Activated CD8-positive, alpha-beta T cell treated with anti-CD3 and anti-CD28 coated beads, Interleukin-2, amount 10 ng/mL, durations not matched to agents 7 days and 5 days (primary cell): ENCODE measurements around the gene KCNMB2. TPM values are rescaled to one million over a fixed set of nuclear protein-coding genes. Genes with fewer than 3 reads are reported as not detected.

Experiments used
- ATAC-seq: fragments of 150-1000 bp; cut with Tn5 transposase; one replicate; pipeline ENCODE4 v1.10.0; 2021; ENCODE audit warnings: moderate library complexity
- CTCF ChIA-PET: fragments of 350-600 bp; sonication (Branson Sonifier 250); formaldehyde crosslinking; loops from one replicate; lab custom pipeline; 2021; ENCODE audit warnings: antibody characterized with exemption; lab: Charles Lee
- POLR2A ChIA-PET: fragments of 350-600 bp; sonication (Branson Sonifier 250); formaldehyde crosslinking; loops from one replicate; lab custom pipeline; 2021; ENCODE audit warnings: antibody characterized with exemption; lab: Charles Lee
- DNase-seq: peaks from one replicate; pipeline ENCODE4 v3.0.0-alpha.2; 2020
- H3K27ac Mint-ChIP-seq: one replicate; pipeline ENCODE4 v1.8.0; 2021; ENCODE audit warnings: mild to moderate bottlenecking, mixed read lengths
- H3K27me3 Mint-ChIP-seq: one replicate; pipeline ENCODE4 v1.8.0; 2021; ENCODE audit warnings: low read depth, mixed read lengths
- H3K36me3 Mint-ChIP-seq: one replicate; pipeline ENCODE4 v1.8.0; 2021; ENCODE audit warnings: low read depth, mixed read lengths
- H3K4me1 Mint-ChIP-seq: one replicate; pipeline ENCODE4 v1.8.0; 2021; ENCODE audit warnings: low read depth, mixed read lengths
- H3K4me3 Mint-ChIP-seq: one replicate; pipeline ENCODE4 v1.8.0; 2021; ENCODE audit warnings: mild to moderate bottlenecking, mixed read lengths
- H3K9me3 Mint-ChIP-seq: one replicate; pipeline ENCODE4 v1.8.0; 2022; ENCODE audit warnings: mixed read lengths; ENCODE audit not compliant: insufficient read depth
- total RNA-seq, 2 experiments: library from RNA; stranded (reverse); gene quantifications; one replicate each; pipeline ENCODE4 v1.2.3, GENCODE V29; 2021

The KCNMB2 gene
- total RNA-seq, 2 experiments from 2014 or later, result not detected

DNA sequence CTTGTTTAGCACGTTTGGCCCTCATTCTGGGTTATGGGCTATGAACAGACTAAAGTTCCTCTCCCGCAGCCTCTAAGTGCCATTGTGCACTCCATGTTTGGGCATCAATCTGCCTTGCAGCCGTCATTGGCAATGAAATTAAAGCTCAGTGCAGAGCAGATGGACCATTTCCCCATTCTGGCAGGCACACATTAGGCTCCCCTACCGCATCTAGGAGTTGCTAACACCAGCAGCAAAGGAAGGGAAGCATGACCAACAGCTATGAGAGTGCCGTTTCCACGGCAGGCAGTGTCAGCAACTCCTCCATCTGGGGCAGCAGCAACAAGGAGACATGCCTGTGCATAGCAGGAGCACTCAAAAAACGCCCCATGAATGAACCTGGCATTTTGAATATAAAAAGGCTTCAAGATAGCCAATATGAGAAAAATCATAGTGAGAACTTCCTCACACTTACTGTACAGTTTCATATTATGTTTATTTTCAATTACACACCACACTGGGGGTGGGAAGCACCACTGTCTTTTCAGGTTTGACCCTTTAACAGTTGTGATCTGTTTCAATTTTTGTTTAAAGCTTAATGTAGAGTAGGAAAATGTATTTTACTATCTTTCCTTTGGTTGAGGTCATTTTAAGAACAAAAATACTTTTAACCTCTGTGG, 218.7 kb downstream of the KCNMB2 start:
- DNase-seq, result no peak
- H3K4me1 Mint-ChIP-seq, result no peaks in the 10 kb centered on the region
- no peak for ATAC-seq
- H3K36me3 Mint-ChIP-seq, result no peaks in the 10 kb centered on the region
- H3K27ac Mint-ChIP-seq, result no peak overlapping the region
- no peak overlapping the region for H3K4me3 Mint-ChIP-seq
- ChIA-PET POLR2A (no interaction called here), CTCF (no interaction called here)
- H3K9me3 Mint-ChIP-seq, result no peaks in the 10 kb centered on the region
- no peaks in the 10 kb centered on the region for H3K27me3 Mint-ChIP-seq

DNA sequence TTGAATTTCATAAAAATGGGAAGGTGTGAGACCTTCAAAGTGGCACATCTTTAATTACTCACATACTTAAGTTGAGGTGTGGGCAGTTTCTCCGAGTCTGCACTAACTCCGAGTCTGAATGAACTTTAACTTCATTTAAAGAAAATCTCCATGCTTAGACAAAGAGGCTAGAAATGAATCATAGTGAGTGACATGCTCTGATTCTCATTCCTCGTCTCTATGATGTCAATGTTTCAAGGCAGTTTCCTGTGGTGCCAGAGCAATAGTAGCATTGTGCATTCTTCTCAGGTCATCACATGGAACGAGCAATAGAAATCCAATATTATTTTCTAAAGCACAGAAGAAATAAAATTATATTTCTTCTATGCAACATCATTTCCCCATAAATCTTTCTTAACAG, 224.8 kb downstream of the KCNMB2 start:
- H3K27me3 Mint-ChIP-seq, result no peaks in the 10 kb centered on the region
- no peak overlapping the region for H3K4me3 Mint-ChIP-seq
- DNase-seq (no peak), ATAC-seq (no peak)
- H3K27ac Mint-ChIP-seq, result no peak overlapping the region
- ChIA-PET CTCF (no interaction called here), POLR2A (no interaction called here)
- H3K9me3 Mint-ChIP-seq, result no peaks in the 10 kb centered on the region
- H3K4me1 Mint-ChIP-seq, result no peaks in the 10 kb centered on the region
- H3K36me3 Mint-ChIP-seq, result no peaks in the 10 kb centered on the region

DNA sequence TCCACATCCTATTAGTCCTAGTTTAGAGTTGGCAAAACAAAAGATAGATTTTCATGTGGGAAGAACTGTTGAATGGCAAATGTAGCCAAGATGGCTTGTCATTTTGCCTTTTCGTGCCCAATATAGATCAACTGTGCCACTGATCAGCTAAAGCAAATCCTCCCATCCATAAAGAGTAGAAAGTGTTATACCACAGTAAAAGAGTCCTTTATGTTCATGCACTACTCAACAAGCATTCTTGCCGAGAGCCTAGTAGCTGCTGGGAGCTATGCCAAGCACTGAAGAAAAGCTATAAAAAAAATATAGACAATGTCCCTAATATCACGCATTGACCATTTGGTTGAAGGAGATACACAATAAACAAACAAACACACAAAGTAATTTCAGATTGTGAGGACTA, 225.2 kb downstream of the KCNMB2 start:
- ATAC-seq (no peak), DNase-seq (no peak)
- Mint-ChIP-seq H3K4me3 (no peak overlapping the region), H3K27ac (no peak overlapping the region), H3K9me3 (no peaks in the 10 kb centered on the region), H3K4me1 (no peaks in the 10 kb centered on the region), H3K36me3 (no peaks in the 10 kb centered on the region), H3K27me3 (no peaks in the 10 kb centered on the region)
- POLR2A ChIA-PET, result no interaction called here
- CTCF ChIA-PET, result no interaction called here

DNA sequence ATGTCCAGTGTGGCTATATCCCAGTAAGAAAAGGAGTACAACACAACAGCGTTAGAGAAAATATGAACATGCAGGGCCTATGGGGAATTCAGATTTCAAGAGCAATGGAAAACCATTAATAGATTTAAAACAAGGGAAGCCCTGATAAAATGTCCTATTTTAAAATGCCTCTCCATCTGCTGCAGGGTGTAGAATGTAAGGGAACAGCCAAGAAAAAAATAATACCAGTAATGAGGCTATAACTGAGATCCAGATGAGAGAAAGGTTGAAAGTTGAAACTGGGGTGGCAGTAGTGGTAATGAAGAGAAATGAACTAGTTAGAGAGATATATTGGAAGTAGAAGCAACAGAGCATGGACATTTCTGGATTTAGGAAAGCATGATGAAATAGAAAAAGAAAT, 226.1 kb downstream of the KCNMB2 start:
- Mint-ChIP-seq H3K9me3 (no peaks in the 10 kb centered on the region), H3K36me3 (no peaks in the 10 kb centered on the region), H3K4me3 (no peak overlapping the region), H3K4me1 (no peaks in the 10 kb centered on the region), H3K27me3 (no peaks in the 10 kb centered on the region), H3K27ac (no peak overlapping the region)
- ATAC-seq (no peak), DNase-seq (no peak)
- ChIA-PET CTCF (no interaction called here), POLR2A (no interaction called here)

DNA sequence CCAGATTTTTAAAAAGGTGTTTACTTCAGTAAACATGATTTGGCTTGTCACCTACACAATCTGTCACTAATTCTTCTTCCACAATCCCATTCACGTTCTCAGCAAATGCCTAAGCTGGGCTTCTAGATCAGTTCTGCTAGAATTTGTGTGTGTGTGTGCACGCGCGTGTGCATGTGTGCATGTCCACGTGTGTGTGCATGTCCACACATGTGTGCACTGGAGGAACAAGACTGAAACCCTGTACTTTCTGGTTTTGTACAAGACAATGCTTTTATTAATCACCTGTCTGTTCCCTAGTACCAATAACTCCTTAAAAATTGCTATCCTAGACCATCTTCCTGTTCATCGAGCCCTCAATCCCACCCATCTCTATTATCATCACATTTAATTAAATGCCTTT, 229.2 kb downstream of the KCNMB2 start:
- Mint-ChIP-seq H3K27ac (no peak overlapping the region), H3K4me1 (no peaks in the 10 kb centered on the region), H3K9me3 (no peaks in the 10 kb centered on the region), H3K36me3 (no peaks in the 10 kb centered on the region), H3K27me3 (no peaks in the 10 kb centered on the region), H3K4me3 (no peak overlapping the region)
- ChIA-PET CTCF (no interaction called here), POLR2A (no interaction called here)
- ATAC-seq, result no peak
- no peak for DNase-seq

DNA sequence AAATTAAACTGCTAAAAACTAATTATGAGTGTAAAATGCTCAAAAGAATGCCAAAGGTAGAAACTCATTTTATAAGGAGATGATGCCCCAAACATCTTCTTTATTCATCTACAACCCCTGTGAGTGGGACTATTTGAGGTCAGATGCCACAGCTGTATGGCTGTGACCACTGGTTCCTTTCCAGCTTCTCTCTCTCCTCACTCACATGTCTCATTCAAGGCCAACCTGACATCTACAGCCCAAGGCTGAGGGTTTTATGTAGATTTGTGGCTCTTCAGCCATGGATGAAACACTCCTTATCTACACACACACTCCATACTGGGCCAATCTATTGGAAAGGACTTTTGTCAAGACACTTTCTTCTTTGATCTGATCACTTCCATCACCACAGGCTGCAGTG, 231.3 kb downstream of the KCNMB2 start:
- Mint-ChIP-seq H3K27ac (no peak overlapping the region), H3K4me1 (no peaks in the 10 kb centered on the region), H3K36me3 (no peaks in the 10 kb centered on the region), H3K4me3 (no peak overlapping the region), H3K9me3 (no peaks in the 10 kb centered on the region), H3K27me3 (no peaks in the 10 kb centered on the region)
- CTCF ChIA-PET, result no interaction called here
- POLR2A ChIA-PET, result no interaction called here
- DNase-seq, result no peak
- no peak for ATAC-seq

DNA sequence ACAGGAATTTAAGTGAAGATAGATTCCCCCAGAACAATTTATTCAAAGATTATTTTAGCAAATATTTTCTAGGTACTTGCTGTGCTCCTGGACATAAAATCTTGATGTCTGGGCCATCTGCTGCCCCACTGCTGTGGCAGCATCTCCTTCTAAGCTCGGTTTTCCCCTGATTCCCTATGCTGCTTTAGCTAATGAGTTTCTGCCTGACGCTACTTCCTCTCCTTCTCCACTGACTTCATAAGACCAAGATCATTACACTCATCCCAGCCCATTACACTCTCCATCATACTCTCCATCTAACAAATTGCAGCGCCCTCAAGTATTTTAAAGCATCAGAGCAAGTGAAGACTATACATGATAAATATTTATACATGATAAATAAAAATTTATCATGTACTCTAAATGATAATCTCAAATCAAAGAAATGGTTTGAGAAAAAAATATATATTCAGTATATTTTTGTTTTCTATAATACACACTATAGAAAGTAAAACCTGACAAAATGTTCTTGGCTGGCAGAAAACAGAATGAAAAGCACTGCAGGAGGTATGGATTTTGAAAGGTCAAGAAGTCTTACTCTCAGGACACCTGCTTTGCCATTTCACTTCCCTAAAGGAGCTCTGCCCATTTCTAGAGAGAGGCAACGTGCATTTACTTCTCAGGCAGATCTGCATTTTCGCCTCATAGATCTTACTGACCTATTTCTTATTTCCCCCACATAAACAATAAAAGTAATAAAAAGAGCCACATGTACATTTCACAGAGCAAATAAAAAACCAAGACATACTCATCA, 232.0 kb downstream of the KCNMB2 start:
- Mint-ChIP-seq H3K4me1 (no peaks in the 10 kb centered on the region), H3K27ac (no peak overlapping the region), H3K9me3 (no peaks in the 10 kb centered on the region), H3K36me3 (no peaks in the 10 kb centered on the region), H3K27me3 (no peaks in the 10 kb centered on the region), H3K4me3 (no peak overlapping the region)
- no peak for DNase-seq
- ChIA-PET CTCF (no interaction called here), POLR2A (no interaction called here)
- no peak for ATAC-seq

DNA sequence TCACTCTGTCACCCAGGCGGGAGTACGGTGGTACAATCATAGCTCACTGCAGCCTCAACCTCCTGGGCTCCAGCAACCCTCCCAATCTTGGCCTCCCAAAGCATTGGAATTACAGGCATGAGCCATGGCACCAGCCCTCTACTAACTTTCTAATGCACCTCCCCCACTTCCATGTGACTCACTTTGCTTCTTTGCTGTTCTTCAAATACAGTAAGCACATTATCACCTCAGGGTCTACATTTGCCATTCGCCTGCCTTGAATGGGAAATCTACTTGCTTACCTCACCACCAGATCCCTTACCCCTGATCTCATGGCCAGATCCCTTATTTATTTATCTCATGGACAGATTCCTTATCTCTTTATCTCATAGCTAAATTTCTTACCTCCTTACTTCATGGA, 235.3 kb downstream of the KCNMB2 start:
- no peaks in the 10 kb centered on the region for H3K9me3 Mint-ChIP-seq
- no peak overlapping the region for H3K4me3 Mint-ChIP-seq
- H3K27me3 Mint-ChIP-seq, result no peaks in the 10 kb centered on the region
- H3K4me1 Mint-ChIP-seq, result no peaks in the 10 kb centered on the region
- H3K36me3 Mint-ChIP-seq, result no peaks in the 10 kb centered on the region
- ChIA-PET POLR2A (no interaction called here), CTCF (no interaction called here)
- ATAC-seq, result no peak
- no peak for DNase-seq
- no peak overlapping the region for H3K27ac Mint-ChIP-seq

DNA sequence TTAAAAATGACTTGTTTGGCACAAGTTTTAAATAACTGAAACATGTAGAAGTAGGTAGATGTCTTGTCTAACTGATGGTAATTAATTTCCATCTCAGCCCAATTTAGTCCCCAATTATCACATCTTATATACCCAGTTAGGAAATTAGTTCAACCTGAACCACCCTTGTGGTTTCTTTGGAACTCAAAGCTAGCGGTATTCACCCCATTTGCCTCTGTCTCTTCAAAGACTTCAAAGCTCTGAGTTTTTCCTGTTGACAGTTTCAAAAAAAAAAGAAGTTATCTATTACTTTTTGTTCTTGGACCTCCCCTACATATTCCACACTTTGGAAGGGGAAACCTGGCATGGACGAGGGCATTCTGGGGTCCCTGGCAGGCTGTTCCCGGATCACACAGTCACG, 236.5 kb downstream of the KCNMB2 start:
- ChIA-PET CTCF (no interaction called here), POLR2A (no interaction called here)
- DNase-seq, result no peak
- Mint-ChIP-seq H3K36me3 (no peaks in the 10 kb centered on the region), H3K4me3 (no peak overlapping the region), H3K27ac (no peak overlapping the region), H3K4me1 (no peaks in the 10 kb centered on the region), H3K9me3 (no peaks in the 10 kb centered on the region), H3K27me3 (no peaks in the 10 kb centered on the region)
- no peak for ATAC-seq

DNA sequence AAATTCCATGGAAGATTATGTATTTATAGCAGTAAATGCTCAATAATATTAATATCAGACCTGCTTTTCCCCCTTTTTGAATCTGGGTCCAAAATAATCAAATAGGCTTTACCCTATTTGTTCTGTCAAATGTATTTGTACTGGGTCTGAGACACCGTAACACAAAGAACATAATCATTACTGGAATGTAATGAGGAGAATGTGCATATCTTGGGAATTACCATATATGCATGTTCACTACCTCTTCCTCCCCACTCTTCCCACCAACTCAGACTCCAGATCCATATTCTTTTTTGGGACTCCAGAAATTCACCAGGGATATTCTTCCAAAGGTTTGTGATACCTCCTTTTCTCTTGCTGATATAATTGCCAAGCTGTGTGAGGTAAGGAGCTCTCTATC, 237.1 kb downstream of the KCNMB2 start:
- no peaks in the 10 kb centered on the region for H3K4me1 Mint-ChIP-seq
- CTCF ChIA-PET, result no interaction called here
- no peak overlapping the region for H3K4me3 Mint-ChIP-seq
- POLR2A ChIA-PET, result no interaction called here
- no peaks in the 10 kb centered on the region for H3K27me3 Mint-ChIP-seq
- DNase-seq (no peak), ATAC-seq (no peak)
- no peak overlapping the region for H3K27ac Mint-ChIP-seq
- H3K36me3 Mint-ChIP-seq, result no peaks in the 10 kb centered on the region
- no peaks in the 10 kb centered on the region for H3K9me3 Mint-ChIP-seq

DNA sequence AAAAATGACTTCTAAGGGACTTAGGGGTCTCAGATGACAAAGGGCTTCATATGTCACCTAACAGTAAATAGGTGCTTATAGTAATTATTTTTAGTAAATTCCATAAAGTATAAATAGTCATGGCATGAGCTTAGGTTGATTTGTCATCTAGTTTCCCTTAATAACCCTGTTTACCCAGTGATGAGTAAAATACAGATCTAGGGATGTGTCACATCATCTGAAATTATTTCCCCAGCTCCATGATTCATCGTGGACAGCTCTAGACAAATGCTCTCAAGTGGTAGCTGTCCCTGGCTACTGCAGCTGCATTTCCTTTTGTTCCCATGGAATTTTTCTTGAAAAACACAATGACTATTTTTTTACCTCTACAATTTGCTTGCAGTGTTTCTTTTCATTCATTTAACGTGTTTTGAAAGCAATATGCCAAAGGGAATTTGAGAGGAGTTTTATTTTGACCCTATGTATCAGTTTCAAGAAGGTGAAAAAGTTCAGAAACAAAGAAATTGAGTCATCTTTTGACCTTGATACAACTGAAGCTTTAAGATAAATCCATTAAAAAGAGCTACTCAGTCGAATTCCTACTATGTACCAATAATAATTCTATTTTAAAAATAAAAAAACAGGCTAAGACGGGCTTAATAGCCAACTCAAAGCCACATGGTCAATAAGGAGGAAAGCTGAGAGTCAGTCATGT, 241.6 kb downstream of the KCNMB2 start:
- no peak for ATAC-seq
- Mint-ChIP-seq H3K9me3 (no peaks in the 10 kb centered on the region), H3K4me1 (no peaks in the 10 kb centered on the region), H3K36me3 (no peaks in the 10 kb centered on the region), H3K27me3 (no peaks in the 10 kb centered on the region), H3K27ac (no peak overlapping the region), H3K4me3 (no peak overlapping the region)
- ChIA-PET POLR2A (no interaction called here), CTCF (no interaction called here)
- DNase-seq, result no peak

DNA sequence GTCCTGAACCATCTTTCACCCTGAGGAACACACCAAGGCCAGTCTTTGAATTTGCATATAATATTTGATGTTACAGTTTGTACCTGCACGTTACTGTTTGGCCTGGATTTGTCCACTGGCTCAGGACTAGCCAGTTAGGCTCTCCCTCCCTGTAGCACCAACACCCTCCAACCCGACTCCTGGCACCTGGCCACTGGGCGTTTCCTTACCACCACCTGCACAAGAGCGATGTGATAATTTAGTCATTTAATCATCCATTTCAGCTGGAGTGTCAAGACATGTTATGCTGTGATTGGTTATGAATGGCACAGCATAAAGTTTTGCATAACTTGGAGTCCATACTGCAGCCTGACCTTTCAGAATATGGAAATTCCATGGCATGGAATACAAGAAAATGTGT, 242.4 kb downstream of the KCNMB2 start:
- DNase-seq, result no peak
- H3K27ac Mint-ChIP-seq, result no peak overlapping the region
- no peaks in the 10 kb centered on the region for H3K27me3 Mint-ChIP-seq
- H3K4me1 Mint-ChIP-seq, result no peaks in the 10 kb centered on the region
- ChIA-PET CTCF (no interaction called here), POLR2A (no interaction called here)
- no peak overlapping the region for H3K4me3 Mint-ChIP-seq
- H3K36me3 Mint-ChIP-seq, result no peaks in the 10 kb centered on the region
- no peak for ATAC-seq
- H3K9me3 Mint-ChIP-seq, result no peaks in the 10 kb centered on the region
